IMR-90 (cell line): ENCODE measurements around the gene MEGF10. TPM values are rescaled to one million over a fixed set of nuclear protein-coding genes. Genes with fewer than 3 reads are reported as not detected.

Experiments
- ATAC-seq: fragments of 200-7000 bp; cut with Tn5 transposase; 2 replicates; pipeline ENCODE4 v1.9.1; 2020; ENCODE audit warnings: low read depth, mild to moderate bottlenecking, moderate library complexity
- BruUV-seq: library from RNA; stranded (reverse); fragments of 400-500 nt; replicated peaks from 2 replicates; lab custom pipeline; 2021; lab: Mats Ljungman, UMichigan
- CTCF ChIA-PET: fragments of 300-600 bp; formaldehyde crosslinking; extraction: SDS; loops from one replicate; lab custom pipeline; 2021; ENCODE audit warnings: antibody characterized with exemption; lab: Yijun Ruan, JAX
- POLR2A ChIA-PET: fragments of 300-600 bp; sonication (Branson Sonifier 250); formaldehyde crosslinking; loops from one replicate; lab custom pipeline; 2022; ENCODE audit warnings: antibody characterized with exemption; ENCODE audit not compliant: unreplicated experiment; lab: Charles Lee
- DNase-seq: peaks from one replicate; pipeline ENCODE4 v3.0.0; 2013
- H2AFZ ChIP-seq: replicated peaks from 2 replicates; pipeline ENCODE3; 2013; ENCODE audit warnings: low read length, mild to moderate bottlenecking; ENCODE audit not compliant: poor library complexity
- H2AK5ac ChIP-seq: 2 replicates; pipeline ENCODE4 v1.6.1; 2013; ENCODE audit warnings: low read depth, low read length, inconsistent platforms
- H2AK9ac ChIP-seq: replicated peaks from 2 replicates; pipeline ENCODE3; 2013; ENCODE audit warnings: mild to moderate bottlenecking, low read depth, low read length, moderate library complexity; ENCODE audit not compliant: poor library complexity
- H2BK120ac ChIP-seq: 2 replicates; pipeline ENCODE4 v1.6.1; 2013; ENCODE audit warnings: low read depth, low read length, inconsistent platforms
- H2BK15ac ChIP-seq: 3 replicates; pipeline ENCODE4 v1.6.1; 2013; ENCODE audit warnings: low read depth, low read length, inconsistent platforms
- H2BK20ac ChIP-seq: 2 replicates; pipeline ENCODE4 v1.6.1; 2013; ENCODE audit warnings: low read depth, mild to moderate bottlenecking, inconsistent platforms, low read length, moderate library complexity
- H2BK5ac ChIP-seq: 2 replicates; pipeline ENCODE4 v1.6.1; 2013; ENCODE audit warnings: mild to moderate bottlenecking, low read depth, low read length, inconsistent platforms; ENCODE audit not compliant: poor library complexity, severe bottlenecking
- H3K14ac ChIP-seq: replicated peaks from 2 replicates; pipeline ENCODE4 v1.6.1; 2013; ENCODE audit warnings: low read depth, low read length, inconsistent platforms
- H3K18ac ChIP-seq: 2 replicates; pipeline ENCODE4 v1.6.1; 2013; ENCODE audit warnings: low read depth, low read length, control low read depth
- H3K23ac ChIP-seq: 2 replicates; pipeline ENCODE4 v1.6.1; 2013; ENCODE audit warnings: low read depth, low read length, inconsistent platforms
- H3K27ac ChIP-seq: 2 replicates; pipeline ENCODE4 v1.5.1; 2013; ENCODE audit warnings: mild to moderate bottlenecking, control low read depth, low read length; ENCODE audit not compliant: insufficient read depth
- H3K27me3 ChIP-seq: 2 replicates; pipeline ENCODE4 v1.6.1; 2013; ENCODE audit warnings: low read length; ENCODE audit not compliant: control insufficient read depth, insufficient read depth
- H3K36me3 ChIP-seq: 2 replicates; pipeline ENCODE4 v1.6.1; 2013; ENCODE audit warnings: low read length, mixed read lengths; ENCODE audit not compliant: control insufficient read depth, insufficient read depth
- H3K4ac ChIP-seq: 2 replicates; pipeline ENCODE4 v1.6.1; 2013; ENCODE audit warnings: low read depth, low read length, inconsistent platforms
- H3K4me1 ChIP-seq: 2 replicates; pipeline ENCODE4 v1.6.1; 2013; ENCODE audit warnings: low read length, mixed read lengths; ENCODE audit not compliant: control insufficient read depth, insufficient read depth
- H3K4me2 ChIP-seq: 2 replicates; pipeline ENCODE4 v1.6.1; 2013; ENCODE audit warnings: low read depth, mild to moderate bottlenecking, control low read depth, low read length, moderate library complexity
- H3K4me3 ChIP-seq: 2 replicates; pipeline ENCODE4 v1.5.1; 2013; ENCODE audit warnings: low read depth, mild to moderate bottlenecking, control low read depth, low read length, moderate library complexity; ENCODE audit not compliant: insufficient read depth
- H3K56ac ChIP-seq: 2 replicates; pipeline ENCODE4 v1.6.1; 2013; ENCODE audit warnings: low read length, inconsistent platforms; ENCODE audit not compliant: insufficient read depth; ENCODE audit errors: extremely low read depth
- H3K79me1 ChIP-seq, 2 experiments: 2 replicates each; pipeline ENCODE4 v1.6.1; 2013; ENCODE audit warnings: low read length in 2 of 2, inconsistent platforms in 1 of 2, low read depth in 1 of 2
- H3K9ac ChIP-seq: 2 replicates; pipeline ENCODE4 v1.6.1; 2013; ENCODE audit warnings: low read depth, low read length, control low read depth
- H3K9me1 ChIP-seq: 2 replicates; pipeline ENCODE4 v1.6.1; 2013; ENCODE audit warnings: low read length, inconsistent platforms; ENCODE audit not compliant: insufficient read depth
- H3K9me3 ChIP-seq: 2 replicates; pipeline ENCODE4 v1.6.1; 2013; ENCODE audit warnings: low read length; ENCODE audit not compliant: control insufficient read depth, insufficient read depth
- H4K20me1 ChIP-seq: 2 replicates; pipeline ENCODE4 v1.6.1; 2013; ENCODE audit warnings: low read length, inconsistent platforms; ENCODE audit not compliant: insufficient read depth
- H4K5ac ChIP-seq: 2 replicates; pipeline ENCODE4 v1.6.1; 2013; ENCODE audit warnings: mild to moderate bottlenecking, low read depth, low read length, control low read depth
- H4K8ac ChIP-seq, 2 experiments: 2 replicates each; pipeline ENCODE4 v1.6.1; 2013; ENCODE audit warnings: low read depth in 2 of 2, low read length in 2 of 2, control low read depth in 1 of 2, inconsistent platforms in 1 of 2
- H4K91ac ChIP-seq: 2 replicates; pipeline ENCODE4 v1.6.1; 2013; ENCODE audit warnings: low read depth, low read length, inconsistent platforms; ENCODE audit not compliant: insufficient read depth
- BHLHE40 ChIP-seq: fragments of 150-350 bp; IDR thresholded peaks from 2 replicates; pipeline ENCODE4 v1.6.1; 2016; ENCODE audit warnings: mild to moderate bottlenecking, low read depth, low read length
- CEBPB ChIP-seq: IDR thresholded peaks from 2 replicates; pipeline ENCODE4 v1.6.1; 2012; ENCODE audit warnings: low read depth, low read length, improper control_type of control experiment
- CHD1 ChIP-seq: IDR thresholded peaks from 2 replicates; pipeline ENCODE4 v1.6.1; 2012; ENCODE audit warnings: low read depth, low read length, improper control_type of control experiment
- CTCF ChIP-seq: conservative IDR thresholded peaks from 2 replicates; pipeline ENCODE4 v1.5.1; 2012; ENCODE audit warnings: mild to moderate bottlenecking, low read depth, low read length, improper control_type of control experiment
- ELK1 ChIP-seq: fragments of 150-350 bp; IDR thresholded peaks from 2 replicates; pipeline ENCODE4 v1.6.1; 2016; ENCODE audit warnings: low read depth, mild to moderate bottlenecking, low read length, moderate library complexity, borderline replicate concordance
- FOS ChIP-seq: fragments of 150-350 bp; IDR thresholded peaks from 2 replicates; pipeline ENCODE4 v1.6.1; 2016; ENCODE audit warnings: low read depth, low read length
- MAFK ChIP-seq: IDR thresholded peaks from 2 replicates; pipeline ENCODE4 v1.6.1; 2012; ENCODE audit warnings: low read depth, low read length, improper control_type of control experiment
- MAZ ChIP-seq: IDR thresholded peaks from 2 replicates; pipeline ENCODE4 v1.6.1; 2012; ENCODE audit warnings: low read depth, mild to moderate bottlenecking, low read length, improper control_type of control experiment, moderate library complexity, borderline replicate concordance
- MXI1 ChIP-seq: IDR thresholded peaks from 2 replicates; pipeline ENCODE4 v1.6.1; 2012; ENCODE audit warnings: low read depth, mild to moderate bottlenecking, low read length, moderate library complexity, borderline replicate concordance
- NFE2L2 ChIP-seq: fragments of 150-350 bp; IDR thresholded peaks from 2 replicates; pipeline ENCODE4 v1.6.1; 2016; ENCODE audit warnings: low read depth, mild to moderate bottlenecking, low read length
- POLR2A ChIP-seq: IDR thresholded peaks from 2 replicates; pipeline ENCODE4 v1.6.1; 2012; ENCODE audit warnings: mild to moderate bottlenecking, low read depth, low read length
- RAD21 ChIP-seq: IDR thresholded peaks from 2 replicates; pipeline ENCODE4 v1.6.1; 2012; ENCODE audit warnings: low read length, improper control_type of control experiment
- RCOR1 ChIP-seq: IDR thresholded peaks from 2 replicates; pipeline ENCODE4 v1.6.1; 2012; ENCODE audit warnings: mild to moderate bottlenecking, low read length, improper control_type of control experiment; ENCODE audit not compliant: insufficient replicate concordance
- RFX5 ChIP-seq: IDR thresholded peaks from 2 replicates; pipeline ENCODE4 v1.8.0; 2012; ENCODE audit warnings: low read depth, mild to moderate bottlenecking, low read length, moderate library complexity
- SMC3 ChIP-seq: fragments of 150-350 bp; IDR thresholded peaks from 2 replicates; pipeline ENCODE4 v1.6.1; 2016; ENCODE audit warnings: low read depth, mild to moderate bottlenecking, antibody characterized with exemption, low read length, moderate library complexity
- USF2 ChIP-seq: fragments of 150-350 bp; IDR thresholded peaks from 2 replicates; pipeline ENCODE4 v1.6.1; 2017; ENCODE audit warnings: mild to moderate bottlenecking, antibody characterized with exemption, low read length, low read depth
- WGBS, 2 experiments: methylation state at CpG; one replicate each; pipeline versions ENCODE4 v1.1.5 to v1.1.7; 2013; ENCODE audit warnings: missing lambda C conversion rate in 2 of 2; ENCODE audit not compliant: insufficient read length in 1 of 2; ENCODE audit errors: extremely low coverage in 2 of 2; 5-methylcytosine and 5-hydroxymethylcytosine counted together
- dilution Hi-C: fragments of 300-500 bp; cut with HindIII; formaldehyde crosslinking; loops from one replicate; pipeline ENCODE4 v1.14.3; 2018; ENCODE audit warnings: low sequenced_read_pairs; ENCODE audit not compliant: unreplicated experiment
- in situ Hi-C: fragments of 300-500 bp; cut with MboI; formaldehyde crosslinking; loops from 3 replicates; pipeline ENCODE4 v1.14.3; 2019; ENCODE audit warnings: low sequenced_read_pairs, inconsistent platforms, mixed read lengths
- intact Hi-C: fragments of 100-400 bp; cut with micrococcal nuclease; formaldehyde crosslinking; loops from 2 replicates; pipeline ENCODE4 v1.10.0; 2022
- polyA plus RNA-seq, 3 experiments: library from polyadenylated mRNA; depleted of rRNA; stranded (reverse); fragments of >200 nt; gene quantifications; 2 replicates each; pipeline ENCODE4 v1.2.3, GENCODE V29; 2012; ENCODE audit warnings: low replicate concordance in 1 of 3
- total RNA-seq: library from RNA; depleted of rRNA; stranded (reverse); fragments of >200 nt; gene quantifications from 2 replicates; pipeline ENCODE4 v1.2.3, GENCODE V29; 2012

Gene MEGF10
- total and polyA plus RNA-seq, 2 of the 4 experiments (the other 2 are of a cell fraction) = not detected

GRCh38 chr5:127426661-127427060, 136.1 kb downstream of the MEGF10 start:
- Histone ChIP-seq H2BK120ac (no peak overlapping the region), H2AK9ac (no peak overlapping the region), H3K9me1 (no peaks in the 10 kb centered on the region), H3K4me2 (no peak overlapping the region), H2BK5ac (no peak overlapping the region), H3K9ac (no peak overlapping the region), H2AK5ac (no peak overlapping the region), H3K27ac (no peak overlapping the region), H2BK20ac (no peak overlapping the region), H3K14ac (no peak overlapping the region), H3K56ac (no peak overlapping the region), H4K5ac (no peak overlapping the region), H3K9me3 (no peaks in the 10 kb centered on the region), H4K20me1 (no peaks in the 10 kb centered on the region), H3K79me1 (no peaks in the 10 kb centered on the region), H4K8ac (no peak overlapping the region), H3K27me3 (peaks cover 3% of the 10 kb centered on the region), H3K4me1 (no peaks in the 10 kb centered on the region), H3K18ac (no peak overlapping the region), H2AFZ (no peak overlapping the region), H3K23ac (no peak overlapping the region), H3K4ac (no peak overlapping the region), H2BK15ac (no peak overlapping the region), H3K36me3 (no peaks in the 10 kb centered on the region), H4K91ac (no peak overlapping the region), H3K4me3 (no peak overlapping the region)
- ATAC-seq (no peak), DNase-seq (no peak)
- POLR2A ChIA-PET = no interaction called here
- intact Hi-C loops (no loop called here), dilution Hi-C loops (no loop called here), in situ Hi-C loops (no loop called here)
- CTCF ChIA-PET = no interaction called here
- TF ChIP-seq MAFK (no peak), CTCF (no peak), BHLHE40 (no peak), RFX5 (no peak), USF2 (no peak), RCOR1 (no peak), POLR2A (no peak), MXI1 (no peak), FOS (no peak), CHD1 (no peak), CEBPB (no peak), ELK1 (no peak), RAD21 (no peak), MAZ (no peak), SMC3 (no peak), NFE2L2 (no peak)
- no CpG with 5 or more reads among the region's 2 CpGs for WGBS, 2 experiments
- no TSS peak for BruUV-seq
